Measurements from ENCODE around the gene GCK.
"Not testable (repeated sequence)": the region's sequence is repeated elsewhere in the genome, so short reads cannot be mapped to it uniquely, and the experiment has no call there.

Gene GCK

DNA sequence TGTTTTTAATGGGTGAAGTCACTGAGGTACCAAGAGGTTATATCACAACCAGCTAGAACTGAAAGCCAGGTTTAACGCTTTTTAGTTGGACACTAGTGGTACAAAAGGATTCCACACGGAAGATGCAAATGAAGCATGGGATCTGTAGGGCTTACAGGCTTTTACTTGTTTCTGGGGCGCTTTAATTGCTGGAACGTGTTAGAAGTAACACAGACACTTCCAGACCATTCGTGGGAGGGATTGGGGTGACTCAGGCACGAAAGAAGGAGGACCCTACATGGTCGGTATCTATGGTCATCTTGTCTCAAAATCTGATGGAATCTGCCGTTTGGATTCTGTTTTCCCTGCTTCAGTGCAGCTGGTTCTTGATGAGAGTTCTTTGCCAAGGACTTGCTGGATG, 12.6 kb upstream of the GCK start:
- no peak for DNase-seq (ENCODE audit: low read depth)

GRCh38 chr7:44200699-44201461, 11.6 kb upstream of the GCK start, which contains the start of gene YKT6:
YKT6 (plus strand) TSS chr7:44200978; CDS start chr7:44201136, 158 bp downstream.
- peak; percentile 94 for DNase-seq (ENCODE audit: low read depth)

GRCh38 chr7:44200163-44200562, 10.9 kb upstream of the GCK start:
- not testable (repeated sequence) for DNase-seq (ENCODE audit: low read depth)

GRCh38 chr7:44197474-44197873, 8.2 kb upstream of the GCK start:
- no peak for DNase-seq (ENCODE audit: low read depth)

DNA sequence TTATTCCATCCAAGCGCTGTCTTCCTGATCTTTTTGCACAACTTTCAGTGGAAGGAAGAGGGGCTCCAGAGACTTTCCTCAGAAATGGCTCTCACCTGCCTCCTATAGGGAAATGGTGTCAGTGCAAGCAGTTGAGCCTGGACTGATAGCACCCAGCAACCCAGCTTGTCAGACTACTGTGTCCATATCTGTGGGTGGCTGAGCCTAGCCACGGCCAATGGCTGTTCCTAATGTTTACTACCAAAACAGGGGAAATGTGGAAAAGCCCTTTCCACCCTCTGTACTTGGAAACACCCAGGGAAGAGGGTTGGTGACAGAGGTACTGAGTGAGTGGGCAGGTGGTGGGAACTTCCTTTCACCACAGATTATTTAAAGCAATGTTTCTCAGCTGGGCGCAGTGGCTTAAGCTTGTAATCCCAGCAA, 7.2 kb upstream of the GCK start:
- DNase-seq (ENCODE audit: low read depth) = peak; percentile 49

DNA sequence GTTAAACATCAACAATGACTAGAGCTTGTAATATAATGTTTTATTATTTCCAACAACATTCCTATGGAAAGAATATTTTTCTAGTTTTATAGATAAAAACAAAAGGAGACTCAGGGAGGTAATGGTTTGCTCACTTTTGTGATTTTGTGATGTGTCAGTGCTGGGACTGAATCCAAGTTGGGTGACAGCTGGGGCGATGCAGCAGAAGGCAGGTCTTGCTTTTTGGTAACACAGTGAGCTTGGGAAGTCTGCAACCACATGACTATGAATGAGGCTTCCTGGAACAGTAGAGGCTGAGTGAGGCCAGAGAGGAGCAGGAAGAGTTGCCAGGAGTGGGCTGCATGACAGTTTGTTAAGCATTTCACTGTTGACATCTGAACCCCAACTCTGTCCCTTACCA, 6.7 kb upstream of the GCK start:
- no peak for DNase-seq (ENCODE audit: low read depth)

DNA sequence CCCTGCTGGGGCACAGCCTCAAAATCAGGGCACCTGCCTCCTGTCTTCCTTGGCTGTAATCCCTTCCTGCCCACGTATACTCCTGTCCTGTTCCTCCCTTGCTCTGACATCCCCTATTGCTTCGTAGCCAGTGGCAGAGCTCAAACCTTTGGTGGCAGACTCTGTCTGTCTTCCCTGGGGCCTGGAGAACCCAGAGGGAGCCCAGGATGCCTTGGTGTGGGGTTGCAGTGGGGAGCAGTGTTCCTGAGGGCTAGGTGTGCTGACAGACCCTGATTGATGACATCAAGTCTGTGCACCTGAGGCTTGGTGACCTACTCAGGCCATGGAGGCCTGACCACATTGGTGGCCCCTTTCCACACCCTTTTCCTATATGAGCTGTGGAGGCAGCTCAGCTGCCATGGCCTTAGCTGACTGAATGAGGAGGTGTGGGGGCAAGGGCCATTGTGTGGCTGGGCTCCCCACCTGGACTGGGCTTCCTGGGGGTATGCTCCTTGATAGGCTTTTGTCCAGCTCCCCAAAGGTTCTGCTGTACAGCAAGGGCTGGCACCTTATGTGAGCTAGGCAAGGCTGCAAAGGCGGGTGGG, 5.4 kb upstream of the GCK start:
- DNase-seq (ENCODE audit: low read depth) = no peak

- DNase-seq (ENCODE audit: low read depth) = no peak
Observed at GRCh38 chr7:44194069-44194468, 4.8 kb upstream of the GCK start.

DNA sequence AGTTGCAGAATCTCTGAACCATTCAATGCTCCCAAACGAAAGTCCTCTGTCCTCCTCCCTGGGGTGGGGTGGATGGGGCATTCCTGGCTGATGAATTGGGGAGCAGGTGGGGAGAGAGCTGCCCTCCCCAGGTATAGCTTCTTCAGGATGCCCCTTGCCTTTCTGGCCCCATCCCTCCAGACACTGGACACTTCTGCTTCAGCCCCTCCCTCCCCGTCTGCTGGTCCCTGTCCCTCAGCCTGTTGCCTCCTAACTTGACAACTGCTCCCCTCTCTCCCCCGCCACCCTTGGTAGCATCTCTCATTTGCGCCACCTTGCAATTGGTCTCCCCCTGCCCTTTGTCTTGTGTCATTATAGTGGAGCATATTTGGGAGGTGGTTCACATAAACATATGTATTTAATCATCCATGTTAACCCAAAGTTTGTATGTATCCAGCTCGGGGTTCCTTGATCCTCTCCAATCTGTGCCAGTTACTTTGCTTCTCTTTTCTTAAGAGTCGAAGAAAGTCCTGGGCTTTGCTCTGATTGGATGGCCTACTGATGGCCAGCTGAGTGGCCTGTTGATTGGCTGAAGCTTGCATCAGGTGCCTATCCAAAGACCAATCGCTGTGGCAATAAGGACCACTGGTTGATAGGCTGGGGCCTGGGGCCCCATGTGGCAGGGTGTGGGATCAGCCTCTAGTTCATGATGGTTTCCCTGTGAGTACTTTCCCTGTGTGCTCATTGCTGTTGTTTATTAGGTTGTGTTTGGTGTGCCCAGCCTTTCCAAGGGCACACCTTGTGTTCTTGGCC, 4.0 kb upstream of the GCK start:
- no peak for DNase-seq (ENCODE audit: low read depth)

DNA sequence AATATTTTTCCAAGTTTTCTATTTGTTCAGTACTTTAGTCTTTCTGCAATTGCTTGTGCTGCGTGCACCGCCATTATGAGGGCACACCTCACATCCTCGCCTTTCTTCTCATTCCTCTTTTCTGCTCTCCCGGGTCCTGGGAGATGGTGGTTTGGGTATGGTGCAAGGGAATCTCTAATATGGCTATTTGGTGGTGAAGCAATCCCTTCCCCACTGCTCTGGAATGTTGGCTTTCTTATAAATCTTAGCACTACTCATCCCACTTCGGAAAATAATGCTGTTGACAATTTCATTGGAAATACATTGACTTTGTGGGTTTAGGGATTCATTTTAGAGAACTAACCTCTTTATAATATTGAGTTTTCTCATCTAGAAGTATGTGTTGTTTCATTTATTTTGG, 1.9 kb upstream of the GCK start:
- DNase-seq (ENCODE audit: low read depth) = peak; percentile 66

DNA sequence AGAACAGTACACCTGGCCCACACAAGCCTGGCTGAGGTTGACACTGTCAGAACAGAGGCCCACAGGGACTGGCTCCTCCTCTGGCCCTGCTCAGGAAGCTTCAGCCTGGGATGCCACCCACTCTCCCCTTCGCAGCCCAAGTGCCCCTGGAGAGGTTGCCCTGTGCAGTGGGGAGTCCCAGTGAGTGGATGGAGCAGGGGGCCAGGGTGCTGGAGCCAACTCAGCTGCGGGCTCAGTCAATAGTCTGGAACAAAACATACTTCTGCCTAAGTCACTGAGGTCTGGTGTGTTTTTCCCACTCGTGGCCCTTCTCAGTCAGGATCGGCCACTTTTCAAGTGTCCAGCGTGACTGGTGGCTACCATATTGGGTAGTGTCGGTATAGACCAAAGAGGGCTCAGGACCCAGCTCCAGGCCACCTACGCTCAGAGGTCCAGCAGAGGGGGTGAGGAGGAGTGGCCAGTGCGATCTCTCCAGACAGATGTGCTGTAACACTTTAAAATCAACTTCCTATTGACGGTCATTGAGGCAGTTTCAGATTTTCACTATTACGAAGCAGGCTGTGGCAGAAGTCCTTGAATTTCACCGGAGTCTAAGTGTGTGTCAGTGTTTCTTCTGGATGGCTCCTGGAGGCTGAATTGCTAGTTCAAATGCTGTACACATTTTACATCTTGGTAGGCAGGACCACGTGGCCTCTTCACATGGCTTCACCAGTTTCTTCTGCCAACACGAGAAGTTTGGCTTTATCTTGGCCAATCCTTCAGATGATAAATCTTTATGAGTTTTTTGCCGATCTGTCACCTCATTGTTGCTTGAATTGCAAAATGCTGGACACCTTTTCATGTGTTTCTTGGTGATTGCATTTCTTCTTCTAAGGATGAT, 994 bp upstream of the GCK start:
- no peak for DNase-seq (ENCODE audit: low read depth)

DNA sequence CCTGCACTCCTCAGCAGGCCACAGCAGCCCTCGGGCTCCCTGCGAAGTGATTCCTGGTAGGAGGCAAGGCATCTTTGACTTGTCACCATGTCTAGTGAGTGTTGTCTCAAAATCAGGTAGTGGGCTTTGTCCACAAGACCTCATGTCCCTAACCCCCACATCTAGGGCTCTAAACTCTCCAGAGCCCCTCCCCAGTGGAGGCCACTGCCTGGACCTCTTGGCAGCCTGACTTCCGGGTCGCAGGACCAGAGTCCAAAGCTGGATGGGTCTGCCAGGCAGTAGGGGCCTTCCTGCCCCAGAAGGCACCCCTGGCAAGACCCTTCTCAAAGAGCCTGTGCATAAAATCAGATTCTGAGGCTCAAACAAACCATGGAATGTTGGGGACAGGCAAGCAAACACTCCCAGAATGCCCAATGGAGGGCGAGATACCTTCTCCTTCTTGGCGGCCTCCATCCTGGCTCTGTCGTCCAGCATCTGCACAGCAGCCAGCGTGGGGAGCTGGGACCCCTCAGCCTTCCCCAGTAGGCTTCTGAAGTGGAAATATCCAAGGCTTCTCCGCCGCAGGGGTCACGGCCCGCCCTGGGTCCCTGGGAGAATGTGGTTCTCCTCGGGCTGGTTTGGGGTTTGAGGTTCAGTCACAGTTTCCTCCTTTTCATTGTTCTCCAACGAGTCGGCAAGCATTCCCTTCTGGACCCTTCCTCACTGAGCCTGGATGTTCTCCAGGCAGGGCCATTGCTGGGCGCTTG, 586 bp downstream of the GCK start:
- DNase-seq (ENCODE audit: low read depth) = no peak

- DNase-seq (ENCODE audit: low read depth) = no peak
Observed at GRCh38 chr7:44187636-44188416, 1.4 kb downstream of the GCK start.

DNA sequence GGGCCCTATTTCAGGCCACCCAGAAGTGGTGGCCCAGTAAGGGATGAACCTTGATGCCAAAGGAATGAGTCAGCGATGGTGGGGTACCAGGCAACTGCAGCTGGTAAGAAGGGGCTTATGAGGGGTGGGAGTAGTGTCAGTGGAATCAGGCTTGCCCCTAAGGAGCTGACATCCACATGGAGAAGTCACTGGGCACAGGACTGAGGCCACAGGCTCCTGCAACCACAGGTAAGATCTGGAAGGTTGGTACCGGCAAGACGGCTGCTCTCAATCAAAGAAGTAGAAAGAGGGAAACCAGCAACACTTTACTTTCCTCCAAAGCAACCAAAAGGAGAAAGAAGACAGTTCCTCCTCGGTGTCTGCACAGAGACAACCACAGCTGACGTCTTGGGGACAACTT, 2.5 kb downstream of the GCK start:
- no peak for DNase-seq (ENCODE audit: low read depth)

- no peak for DNase-seq (ENCODE audit: low read depth)
Observed at GRCh38 chr7:44185729-44186128, 3.5 kb downstream of the GCK start.

GRCh38 chr7:44184873-44185446, 4.3 kb downstream of the GCK start:
- DNase-seq (ENCODE audit: low read depth) = no peak

- peak; percentile 87 for DNase-seq (ENCODE audit: low read depth)
Observed at GRCh38 chr7:44184206-44184872, 4.9 kb downstream of the GCK start.

DNA sequence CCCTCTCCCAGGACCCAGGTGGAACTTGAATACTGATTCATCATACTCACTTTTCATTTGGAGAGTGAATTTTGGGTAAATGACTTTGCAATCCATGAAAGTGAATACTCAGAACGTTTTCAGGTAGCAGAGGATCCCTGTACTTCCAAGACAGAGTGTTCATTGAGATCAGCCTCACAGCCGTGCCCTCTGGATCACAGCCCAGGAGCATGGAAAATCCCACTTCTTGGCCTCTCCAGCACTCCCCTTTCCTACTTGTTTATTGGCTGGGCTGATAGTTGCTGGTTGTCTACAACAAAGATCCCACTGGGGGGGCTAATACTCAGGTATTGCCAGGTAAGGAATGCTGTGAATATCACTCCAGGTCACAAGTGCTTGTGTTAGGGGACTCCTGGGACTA, 5.9 kb downstream of the GCK start:
- no peak for DNase-seq (ENCODE audit: low read depth)

DNA sequence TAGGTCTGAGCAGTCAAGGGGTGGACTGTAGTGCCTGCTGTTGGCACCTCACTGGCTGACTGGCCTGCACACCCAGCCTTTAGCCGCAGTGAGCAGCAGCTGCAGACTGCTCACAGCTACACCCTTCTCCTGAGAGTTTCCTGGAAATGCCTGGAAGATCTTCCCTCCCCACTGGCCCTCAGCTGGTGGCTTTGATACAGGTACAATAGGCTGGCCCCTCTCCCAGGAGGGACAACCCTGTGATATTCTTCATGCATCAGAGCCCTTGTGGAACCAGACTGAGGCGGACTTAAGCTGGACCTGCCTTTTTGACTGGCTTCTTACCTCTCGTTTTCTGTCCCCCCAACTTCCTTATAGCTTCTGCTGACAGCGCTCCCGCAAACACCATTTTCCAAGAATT, 6.4 kb downstream of the GCK start:
- no peak for DNase-seq (ENCODE audit: low read depth)

DNA sequence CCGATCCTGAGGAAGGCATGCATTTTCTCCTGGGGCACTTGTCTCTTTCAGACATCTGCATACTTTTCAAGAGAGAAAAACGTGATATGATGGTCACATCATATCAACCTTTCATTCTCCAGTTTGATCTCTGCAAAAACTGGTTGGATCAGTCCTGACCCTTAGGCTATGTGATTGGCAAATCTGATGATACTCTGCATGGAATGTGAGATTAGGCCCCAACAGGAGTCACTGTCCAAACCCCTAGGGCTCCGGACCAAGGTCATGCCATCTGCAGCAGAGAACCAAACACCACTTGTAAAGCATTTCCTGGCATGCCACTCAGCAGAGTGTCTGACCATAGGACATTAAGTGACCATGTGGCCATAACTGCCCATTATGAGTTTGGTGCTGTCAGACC, 8.6 kb downstream of the GCK start:
- DNase-seq (ENCODE audit: low read depth) = no peak
